CD1c-positive myeloid dendritic cell (primary cell): ENCODE data around the gene MGMT.
A peak's percentile ranks its signal among the peaks of the same experiment; 100 is the strongest.

Experiments used
- DNase-seq: peaks from one replicate; pipeline ENCODE4 v3.0.0-alpha.2; 2016; ENCODE audit errors: extremely low spot score

MGMT gene

GRCh38 chr10:129730272-129730992, 263.4 kb downstream of the MGMT start:
- no peak for DNase-seq

- no peak for DNase-seq
Measured at GRCh38 chr10:129730993-129731325, 263.9 kb downstream of the MGMT start.

GRCh38 chr10:129740532-129741279, 273.7 kb downstream of the MGMT start:
- DNase-seq: no peak

GRCh38 chr10:129741280-129741977, 274.4 kb downstream of the MGMT start:
- DNase-seq: no peak

GRCh38 chr10:129741978-129742741, 275.1 kb downstream of the MGMT start:
- no peak for DNase-seq

GRCh38 chr10:129742742-129743550, 275.9 kb downstream of the MGMT start:
- DNase-seq: no peak

GRCh38 chr10:129743738-129744133, 276.7 kb downstream of the MGMT start:
- no peak for DNase-seq

- no peak for DNase-seq
Measured at GRCh38 chr10:129744134-129745111, 277.4 kb downstream of the MGMT start.

GRCh38 chr10:129745186-129745750, 278.2 kb downstream of the MGMT start:
- no peak for DNase-seq

- no peak for DNase-seq
Measured at GRCh38 chr10:129754211-129755050, 287.4 kb downstream of the MGMT start.

- no peak for DNase-seq
Measured at GRCh38 chr10:129755158-129755591, 288.1 kb downstream of the MGMT start.

GRCh38 chr10:129755621-129756020, 288.6 kb downstream of the MGMT start:
- DNase-seq: no peak

- DNase-seq: peak; percentile 14
Measured at GRCh38 chr10:129756912-129757901, 290.2 kb downstream of the MGMT start.

- DNase-seq: no peak
Measured at GRCh38 chr10:129758207-129759021, 291.4 kb downstream of the MGMT start.

GRCh38 chr10:129759214-129760002, 292.4 kb downstream of the MGMT start:
- no peak for DNase-seq

GRCh38 chr10:129760003-129760315, 292.9 kb downstream of the MGMT start:
- no peak for DNase-seq
